ENCODE measurements around the gene WDR35.

DNA sequence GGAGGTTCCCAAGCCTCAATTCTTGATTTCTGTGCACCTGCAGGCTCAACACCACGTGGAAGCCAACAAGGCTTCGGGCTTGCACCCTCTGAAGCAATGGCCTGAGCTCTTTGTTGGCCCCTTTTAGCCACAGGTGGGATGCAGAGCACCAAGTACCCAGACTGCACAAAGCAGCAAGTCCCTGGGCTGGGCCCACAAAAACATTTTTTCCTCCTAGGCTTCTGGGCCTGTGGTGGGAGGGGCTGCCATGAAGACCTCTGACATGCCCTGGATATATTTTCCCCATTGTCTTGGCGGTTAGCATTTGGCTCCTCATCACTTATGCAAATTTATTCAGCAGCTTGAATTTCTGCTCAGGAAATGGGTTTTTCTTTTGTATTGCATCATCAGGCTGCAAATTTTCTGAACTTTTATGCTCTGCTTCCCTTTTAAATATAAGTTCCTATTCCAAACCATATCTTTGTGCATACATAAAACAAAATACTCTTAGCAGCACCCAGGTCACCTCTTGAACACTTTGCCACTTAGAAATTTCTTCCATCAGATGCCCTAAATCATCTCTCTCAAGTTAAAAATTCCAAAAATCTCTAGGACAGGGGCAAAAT is 31.6 kb upstream of the WDR35 start:
- TF ChIP-seq POLR2A (IDR thresholded peaks at IDR 0.05), result no peak
- TF ChIP-seq, protein P1, sequence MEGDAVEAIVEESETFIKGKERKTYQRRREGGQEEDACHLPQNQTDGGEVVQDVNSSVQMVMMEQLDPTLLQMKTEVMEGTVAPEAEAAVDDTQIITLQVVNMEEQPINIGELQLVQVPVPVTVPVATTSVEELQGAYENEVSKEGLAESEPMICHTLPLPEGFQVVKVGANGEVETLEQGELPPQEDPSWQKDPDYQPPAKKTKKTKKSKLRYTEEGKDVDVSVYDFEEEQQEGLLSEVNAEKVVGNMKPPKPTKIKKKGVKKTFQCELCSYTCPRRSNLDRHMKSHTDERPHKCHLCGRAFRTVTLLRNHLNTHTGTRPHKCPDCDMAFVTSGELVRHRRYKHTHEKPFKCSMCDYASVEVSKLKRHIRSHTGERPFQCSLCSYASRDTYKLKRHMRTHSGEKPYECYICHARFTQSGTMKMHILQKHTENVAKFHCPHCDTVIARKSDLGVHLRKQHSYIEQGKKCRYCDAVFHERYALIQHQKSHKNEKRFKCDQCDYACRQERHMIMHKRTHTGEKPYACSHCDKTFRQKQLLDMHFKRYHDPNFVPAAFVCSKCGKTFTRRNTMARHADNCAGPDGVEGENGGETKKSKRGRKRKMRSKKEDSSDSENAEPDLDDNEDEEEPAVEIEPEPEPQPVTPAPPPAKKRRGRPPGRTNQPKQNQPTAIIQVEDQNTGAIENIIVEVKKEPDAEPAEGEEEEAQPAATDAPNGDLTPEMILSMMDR (IDR thresholded peaks at IDR 0.05), result no peak

All from testis (tissue), 2 donors.